Common myeloid progenitor, CD34-positive (primary cell): ENCODE data around the gene ADAT1.

Experiments used
- CTCF ChIA-PET: fragments of 350-600 bp; sonication (Branson Sonifier 250); formaldehyde crosslinking; loops from one replicate; lab custom pipeline; 2021; ENCODE audit warnings: antibody characterized with exemption; lab: Charles Lee
- POLR2A ChIA-PET: fragments of 350-600 bp; sonication (Branson Sonifier 250); formaldehyde crosslinking; loops from one replicate; lab custom pipeline; 2021; ENCODE audit warnings: antibody characterized with exemption; lab: Charles Lee
- DNase-seq, 3 donors: peaks; one replicate each; pipeline versions ENCODE4 v3.0.0 to v3.0.0-alpha.2; 2013
- H3K27ac ChIP-seq, 2 experiments: 1 replicate in 1 of 2; 2 replicates in 1 of 2; pipeline ENCODE4 v1.7.0; 2013; ENCODE audit warnings: inconsistent platforms in 2 of 2, low read length in 2 of 2, mild to moderate bottlenecking in 2 of 2, low read depth in 1 of 2, moderate library complexity in 1 of 2; ENCODE audit not compliant: severe bottlenecking in 2 of 2, insufficient read depth in 1 of 2, poor library complexity in 1 of 2
- H3K27me3 ChIP-seq, 5 experiments: replicated peaks in 2 of 5; 1 replicate in 3 of 5; 2 replicates in 2 of 5; pipeline versions ENCODE4 v1.6.1 to v1.7.0; 2013; ENCODE audit warnings: low read length in 4 of 5, mild to moderate bottlenecking in 2 of 5, moderate library complexity in 2 of 5, inconsistent platforms in 1 of 5; ENCODE audit not compliant: insufficient read depth in 5 of 5, control insufficient read depth in 4 of 5
- H3K36me3 ChIP-seq, 4 experiments: 1 replicate in 2 of 4; 2 replicates in 2 of 4; pipeline versions ENCODE4 v1.6.1 to v1.7.0; 2013; ENCODE audit warnings: low read length in 3 of 4, control low read depth in 1 of 4, mild to moderate bottlenecking in 1 of 4; ENCODE audit not compliant: control insufficient read depth in 4 of 4, insufficient read depth in 4 of 4
- H3K4me1 ChIP-seq, 4 experiments: 1 replicate in 3 of 4; 2 replicates in 1 of 4; pipeline versions ENCODE4 v1.6.1 to v1.7.1; 2013; ENCODE audit warnings: low read length in 3 of 4, mild to moderate bottlenecking in 3 of 4, control low read depth in 1 of 4, inconsistent platforms in 1 of 4, moderate library complexity in 1 of 4; ENCODE audit not compliant: control insufficient read depth in 4 of 4, insufficient read depth in 4 of 4; ENCODE audit errors: control extremely low read depth in 1 of 4
- H3K4me3 ChIP-seq, 7 experiments: 1 replicate in 4 of 7; 2 replicates in 3 of 7; pipeline versions ENCODE4 v1.5.1 to v1.7.0; 2013; ENCODE audit warnings: mild to moderate bottlenecking in 7 of 7, low read length in 6 of 7, moderate library complexity in 6 of 7, inconsistent platforms in 2 of 7, low read depth in 2 of 7, control low read depth in 1 of 7; ENCODE audit not compliant: insufficient read depth in 4 of 7, control insufficient read depth in 1 of 7; ENCODE audit errors: extremely low read depth in 1 of 7
- H3K9me3 ChIP-seq, 5 experiments: 1 replicate in 4 of 5; 2 replicates in 1 of 5; pipeline versions ENCODE4 v1.6.1 to v1.7.1; 2013; ENCODE audit warnings: low read length in 4 of 5, mild to moderate bottlenecking in 2 of 5, inconsistent platforms in 1 of 5, low read depth in 1 of 5, moderate library complexity in 1 of 5; ENCODE audit not compliant: control insufficient read depth in 4 of 5, insufficient read depth in 2 of 5; ENCODE audit errors: control extremely low read depth in 1 of 5
- WGBS: methylation state at CpG from one replicate; pipeline ENCODE4 v1.1.5; 2013; ENCODE audit not compliant: insufficient coverage; 5-methylcytosine and 5-hydroxymethylcytosine counted together

The ADAT1 gene

GRCh38 chr16:75578725-75579124, 44.4 kb downstream of the ADAT1 start:
- CTCF ChIA-PET: interaction anchor here (0.7 to 1.5 kb wide), 3 partner anchors 14 to 28 kb away, joined by 3 read pairs; partner anchors contain the start of gene TMEM231
- POLR2A ChIA-PET: no interaction called here
- H3K4me1 ChIP-seq: peaks cover 2 to 25% (median 10%) of the 10 kb centered on the region in 4 experiments
- no peak overlapping the region for H3K27ac ChIP-seq
- WGBS: no CpG with 5 or more reads among the region's 2 CpGs
- no peak overlapping the region for H3K4me3 ChIP-seq
- H3K27me3 ChIP-seq: no peaks in the 10 kb centered on the region
- H3K9me3 ChIP-seq: no peaks in the 10 kb centered on the region
- DNase-seq: no peak
- peaks cover 10 to 45% (median 27%) of the 10 kb centered on the region in 4 experiments for H3K36me3 ChIP-seq

GRCh38 chr16:75578212-75578611, 44.9 kb downstream of the ADAT1 start:
- Histone ChIP-seq H3K27me3 (no peaks in the 10 kb centered on the region), H3K36me3 (peaks cover 14 to 50% (median 30%) of the 10 kb centered on the region in 4 experiments), H3K27ac (no peak overlapping the region), H3K4me3 (no peak overlapping the region), H3K9me3 (no peaks in the 10 kb centered on the region), H3K4me1 (peaks cover 2 to 29% (median 12%) of the 10 kb centered on the region in 4 experiments)
- ChIA-PET POLR2A (no interaction called here), CTCF (interaction anchor here (1.0 kb wide), 1 partner anchor 25 kb away, joined by 4 read pairs; no protein-coding TSS in a partner anchor)
- DNase-seq: no peak
- no CpG with 5 or more reads among the region's 7 CpGs for WGBS

- 88% methylated on average over 3 of the region's 3 CpGs for WGBS
- Histone ChIP-seq H3K27ac (no peak overlapping the region), H3K27me3 (no peaks in the 10 kb centered on the region), H3K9me3 (no peaks in the 10 kb centered on the region), H3K36me3 (peaks cover 15 to 65% (median 38%) of the 10 kb centered on the region in 4 experiments), H3K4me1 (peaks cover 2 to 39% (median 16%) of the 10 kb centered on the region in 4 experiments), H3K4me3 (no peak overlapping the region)
- DNase-seq: no peak
- ChIA-PET CTCF (interaction anchor here (1.8 kb wide), 1 partner anchor 11 kb away, joined by 4 read pairs; the partner anchor contains the start of gene GABARAPL2), POLR2A (no interaction called here)
Measured at GRCh38 chr16:75576384-75576811, 46.7 kb downstream of the ADAT1 start.

- H3K27ac ChIP-seq: no peak overlapping the region
Measured at GRCh38 chr16:75575958-75576357, 47.1 kb downstream of the ADAT1 start.

GRCh38 chr16:75573955-75574354, 49.1 kb downstream of the ADAT1 start:
- H3K4me3 ChIP-seq: peak overlapping the region in 1 of 7 experiments; percentile 19
- 92% methylated on average over 5 of the region's 5 CpGs for WGBS
- H3K27ac ChIP-seq: no peak overlapping the region
- H3K9me3 ChIP-seq: no peaks in the 10 kb centered on the region
- peaks cover 0 to 27% (median 11%) of the 10 kb centered on the region in 4 experiments for H3K4me1 ChIP-seq
- no peaks in the 10 kb centered on the region for H3K27me3 ChIP-seq
- POLR2A ChIA-PET: no interaction called here
- H3K36me3 ChIP-seq: peaks cover 16 to 87% (median 52%) of the 10 kb centered on the region in 4 experiments
- CTCF ChIA-PET: interaction anchor here (1.2 to 1.3 kb wide), 2 partner anchors 68 to 109 kb away, joined by 3 to 5 read pairs; partner anchors contain the start of gene TMEM170A
- no peak for DNase-seq

More at GRCh38 chr16:75575958-75576357, 47.1 kb downstream of the ADAT1 start:
- ChIA-PET POLR2A (no interaction called here), CTCF (interaction anchor here (1.4 to 1.8 kb wide), 2 partner anchors 11 to 25 kb away, joined by 3 to 4 read pairs; partner anchors contain the start of gene GABARAPL2)
- H3K9me3 ChIP-seq: no peaks in the 10 kb centered on the region
- no peak overlapping the region for H3K4me3 ChIP-seq
- DNase-seq: no peak
- H3K36me3 ChIP-seq: peaks cover 15 to 70% (median 41%) of the 10 kb centered on the region in 4 experiments
- no peaks in the 10 kb centered on the region for H3K27me3 ChIP-seq
- H3K4me1 ChIP-seq: peaks cover 2 to 39% (median 16%) of the 10 kb centered on the region in 4 experiments
- WGBS: 90% methylated on average over 2 of the region's 3 CpGs

- ChIA-PET CTCF (interaction anchor here (0.6 to 1.2 kb wide), 3 partner anchors 23 to 796 kb away, joined by 3 to 5 read pairs (median 4); partner anchors contain the start of gene TMEM170A), POLR2A (no interaction called here)
- H3K9me3 ChIP-seq: no peaks in the 10 kb centered on the region
Measured at GRCh38 chr16:75572864-75573542, 50.1 kb downstream of the ADAT1 start.

More at GRCh38 chr16:75572864-75573542, 50.1 kb downstream of the ADAT1 start:
- 72% methylated on average over 3 of the region's 3 CpGs for WGBS
- Histone ChIP-seq H3K27ac (no peak overlapping the region), H3K4me3 (no peak overlapping the region), H3K4me1 (peaks cover 0 to 23% (median 11%) of the 10 kb centered on the region in 4 experiments), H3K27me3 (no peaks in the 10 kb centered on the region), H3K36me3 (peaks cover 15 to 87% (median 59%) of the 10 kb centered on the region in 4 experiments)
- peak in 2 of 3 donors; percentile 37 to 44 for DNase-seq
